ENCODE results near the gene SPATS2. TPM values are rescaled to one million over a fixed set of nuclear protein-coding genes. Genes with fewer than 3 reads are reported as not detected.
"Not testable (repeated sequence)": the region's sequence is repeated elsewhere in the genome, so short reads cannot be mapped to it uniquely, and the experiment has no call there.

The SPATS2 gene
- total and polyA plus RNA-seq, 2 donors from 2014 or later = 10.0 to 23.7 TPM

GRCh38 chr12:49432616-49433015 is 65.4 kb downstream of the SPATS2 start:
- intact Hi-C loops (cut with DNase I) = no loop called here
- Histone ChIP-seq H3K36me3 (ENCODE audit: control insufficient read depth in 2 of 3, insufficient read depth in 3 of 3, low read length in 3 of 3) (no peaks in the 10 kb centered on the region), H3K4me3 (ENCODE audit: low read length in 3 of 3) (no peak overlapping the region), H3K27me3 (ENCODE audit: control insufficient read depth, insufficient read depth, low read length) (no peaks in the 10 kb centered on the region), H3K4me1 (ENCODE audit: control insufficient read depth in 2 of 3, insufficient read depth in 2 of 3, low read depth in 1 of 3, low read length in 3 of 3) (no peaks in the 10 kb centered on the region), H3K27ac (ENCODE audit: low read depth in 2 of 2, low read length in 2 of 2) (no peak overlapping the region), H3K9me3 (ENCODE audit: control insufficient read depth in 2 of 3, insufficient read depth in 1 of 3, low read length in 3 of 3) (no peaks in the 10 kb centered on the region), H3K9ac (ENCODE audit: low read length in 3 of 3) (no peak overlapping the region)
- FAIRE-seq (no peak), DNase-seq (no peak)
- TF ChIP-seq CTCF (IDR thresholded peaks at IDR 0.05; ENCODE audit: borderline replicate concordance, extremely low read depth, insufficient read depth) = no peak

GRCh38 chr12:49436799-49437198 is 69.5 kb downstream of the SPATS2 start:
- DNase-seq; intact Hi-C loops (cut with DNase I): not testable (repeated sequence)

GRCh38 chr12:49439042-49439441 is 71.8 kb downstream of the SPATS2 start:
- no peaks in the 10 kb centered on the region for H3K9me3 ChIP-seq (ENCODE audit: control insufficient read depth in 2 of 3, insufficient read depth in 1 of 3, low read length in 3 of 3)
- no peak overlapping the region for H3K9ac ChIP-seq (ENCODE audit: low read length in 3 of 3)
- H3K27me3 ChIP-seq (ENCODE audit: control insufficient read depth, insufficient read depth, low read length) = no peaks in the 10 kb centered on the region
- no peaks in the 10 kb centered on the region for H3K36me3 ChIP-seq (ENCODE audit: control insufficient read depth in 2 of 3, insufficient read depth in 3 of 3, low read length in 3 of 3)
- FAIRE-seq (no peak), DNase-seq (no peak)
- H3K4me1 ChIP-seq (ENCODE audit: control insufficient read depth in 2 of 3, insufficient read depth in 2 of 3, low read depth in 1 of 3, low read length in 3 of 3) = no peaks in the 10 kb centered on the region
- intact Hi-C loops (cut with DNase I) = no loop called here
- no peak overlapping the region for H3K4me3 ChIP-seq (ENCODE audit: low read length in 3 of 3)
- no peak overlapping the region for H3K27ac ChIP-seq (ENCODE audit: low read depth in 2 of 2, low read length in 2 of 2)
- TF ChIP-seq CTCF (IDR thresholded peaks at IDR 0.05; ENCODE audit: borderline replicate concordance, extremely low read depth, insufficient read depth) = no peak

More at GRCh38 chr12:49436799-49437198, 69.5 kb downstream of the SPATS2 start:
- H3K36me3 ChIP-seq (ENCODE audit: control insufficient read depth in 2 of 3, insufficient read depth in 3 of 3, low read length in 3 of 3); H3K9me3 ChIP-seq (ENCODE audit: control insufficient read depth in 2 of 3, insufficient read depth in 1 of 3, low read length in 3 of 3); H3K27me3 ChIP-seq (ENCODE audit: control insufficient read depth, insufficient read depth, low read length); H3K4me3 ChIP-seq (ENCODE audit: low read length in 3 of 3); H3K27ac ChIP-seq (ENCODE audit: low read depth in 2 of 2, low read length in 2 of 2); H3K4me1 ChIP-seq (ENCODE audit: control insufficient read depth in 2 of 3, insufficient read depth in 2 of 3, low read depth in 1 of 3, low read length in 3 of 3); FAIRE-seq; H3K9ac ChIP-seq (ENCODE audit: low read length in 3 of 3): not testable (repeated sequence)

- Histone ChIP-seq H3K27me3 (ENCODE audit: control insufficient read depth, insufficient read depth, low read length) (no peaks in the 10 kb centered on the region), H3K36me3 (ENCODE audit: control insufficient read depth in 2 of 3, insufficient read depth in 3 of 3, low read length in 3 of 3) (no peaks in the 10 kb centered on the region), H3K27ac (ENCODE audit: low read depth in 2 of 2, low read length in 2 of 2) (no peak overlapping the region), H3K4me3 (ENCODE audit: low read length in 3 of 3) (no peak overlapping the region), H3K4me1 (ENCODE audit: control insufficient read depth in 2 of 3, insufficient read depth in 2 of 3, low read depth in 1 of 3, low read length in 3 of 3) (no peaks in the 10 kb centered on the region), H3K9me3 (ENCODE audit: control insufficient read depth in 2 of 3, insufficient read depth in 1 of 3, low read length in 3 of 3) (no peaks in the 10 kb centered on the region), H3K9ac (ENCODE audit: low read length in 3 of 3) (no peak overlapping the region)
- FAIRE-seq (no peak), DNase-seq (no peak)
- intact Hi-C loops (cut with DNase I) = no loop called here
- TF ChIP-seq CTCF (IDR thresholded peaks at IDR 0.05; ENCODE audit: borderline replicate concordance, extremely low read depth, insufficient read depth) = no peak
Measured at GRCh38 chr12:49440035-49440434, 72.8 kb downstream of the SPATS2 start.

Measured in kidney (tissue), 14 donors.